NCI-H526 (cell line): ENCODE results near the gene TBCCD1.

Source experiments
- DNase-seq, 2 experiments: peaks; one replicate each; lab custom pipeline; 2025; lab: John Stamatoyannopoulos, UW

Gene TBCCD1

GRCh38 chr3:186567072-186567921, at the start of gene TBCCD1:
TBCCD1 (minus strand) TSS chr3:186567339; CDS start chr3:186564329, 3,010 bp downstream.
- DNase-seq = peak; percentile 69 to 91

GRCh38 chr3:186616299-186616617, 49.1 kb upstream of the TBCCD1 start:
- no peak for DNase-seq

- peak; percentile 72 to 87 for DNase-seq
Observed at GRCh38 chr3:186614597-186615483, 47.7 kb upstream of the TBCCD1 start.

GRCh38 chr3:186614266-186614596, 47.1 kb upstream of the TBCCD1 start:
- no peak for DNase-seq

GRCh38 chr3:186613637-186614265, 46.6 kb upstream of the TBCCD1 start:
- DNase-seq = no peak

GRCh38 chr3:186612721-186613636, 45.8 kb upstream of the TBCCD1 start, which contains the start of gene AHSG:
AHSG (plus strand) TSS chr3:186613060; CDS start chr3:186613142, 82 bp downstream.
- no peak for DNase-seq

- no peak for DNase-seq
Observed at GRCh38 chr3:186612065-186612464, 44.9 kb upstream of the TBCCD1 start.

- no peak for DNase-seq
Observed at GRCh38 chr3:186609247-186609868, 42.2 kb upstream of the TBCCD1 start.

- DNase-seq = no peak
Observed at GRCh38 chr3:186608624-186609215, 41.6 kb upstream of the TBCCD1 start.

GRCh38 chr3:186605561-186606545, 38.7 kb upstream of the TBCCD1 start:
- DNase-seq = no peak

GRCh38 chr3:186605078-186605477, 37.9 kb upstream of the TBCCD1 start:
- DNase-seq = no peak

GRCh38 chr3:186603159-186603558, 36.0 kb upstream of the TBCCD1 start:
- DNase-seq = no peak

GRCh38 chr3:186600896-186601295, 33.8 kb upstream of the TBCCD1 start:
- no peak for DNase-seq

- no peak for DNase-seq
Observed at GRCh38 chr3:186599785-186600166, 32.6 kb upstream of the TBCCD1 start.

GRCh38 chr3:186599142-186599784, 32.1 kb upstream of the TBCCD1 start:
- DNase-seq = no peak

GRCh38 chr3:186598794-186599141, 31.6 kb upstream of the TBCCD1 start:
- DNase-seq = no peak

- DNase-seq = no peak
Observed at GRCh38 chr3:186598108-186598784, 31.1 kb upstream of the TBCCD1 start.

GRCh38 chr3:186596568-186597287, 29.6 kb upstream of the TBCCD1 start:
- DNase-seq = no peak
